Tibial nerve (tissue), 3 donors: ENCODE measurements around the gene EPAS1.
A peak's percentile ranks its signal among the peaks of the same experiment; 100 is the strongest.

Experiments
- CTCF ChIP-seq, 5 experiments: fragments of 200-600 bp in 3 of 5; fragments of 450-650 bp in 2 of 5; sonication (generic) in 3 of 5; IDR thresholded peaks; one replicate each; pipeline ENCODE4 v1.5.1; 2016 to 2019; ENCODE audit warnings: antibody characterized with exemption in 5 of 5, mild to moderate bottlenecking in 3 of 5, moderate library complexity in 2 of 5
- POLR2A ChIP-seq, 2 donors: fragments of 450-650 bp; IDR thresholded peaks; one replicate each; pipeline ENCODE4 v1.6.1; 2017; ENCODE audit warnings: antibody characterized with exemption in 2 of 2, mild to moderate bottlenecking in 2 of 2, moderate library complexity in 2 of 2

DNA sequence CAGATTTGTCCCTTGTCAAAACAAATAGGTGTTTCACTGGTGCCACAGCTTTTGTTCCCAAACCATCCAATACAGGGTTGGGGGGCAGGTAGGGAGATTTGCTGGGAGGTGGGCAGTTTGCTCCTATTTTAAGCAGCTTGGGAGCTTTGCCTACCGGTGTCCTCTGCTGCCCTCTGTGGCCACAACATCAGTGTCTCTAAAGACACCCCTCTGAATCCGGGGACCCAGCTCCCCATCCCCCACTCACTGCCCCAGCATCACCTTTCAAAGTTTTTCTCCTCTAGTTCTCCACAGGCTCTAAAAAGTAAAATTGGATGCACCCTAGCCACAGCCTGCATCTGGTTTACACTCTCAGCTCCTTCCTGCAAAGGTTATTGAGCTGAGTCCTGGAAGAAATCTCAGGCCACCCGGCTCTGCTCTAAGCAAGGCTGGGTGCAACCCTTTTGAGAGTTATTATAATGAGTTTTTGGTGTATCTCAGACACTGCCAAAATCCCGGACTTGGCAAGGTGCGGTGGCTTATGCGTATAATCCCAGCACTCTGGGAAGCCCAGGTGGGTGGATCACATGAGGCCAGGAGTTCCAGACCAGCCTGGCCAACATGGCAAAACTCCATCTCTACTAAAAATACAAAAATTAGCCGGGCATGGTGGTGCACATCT is 2.9 kb upstream of the EPAS1 start:
- peak in 3 of 5 experiments; percentile 28 to 37 (median 36) for TF ChIP-seq CTCF (IDR thresholded peaks at IDR 0.05)
- no peak for TF ChIP-seq POLR2A (IDR thresholded peaks at IDR 0.05)
